ENCODE data around the gene ATRAID. TPM values are rescaled to one million over a fixed set of nuclear protein-coding genes. Genes with fewer than 3 reads are reported as not detected.

ATRAID gene
- total RNA-seq, 1 experiment from 2014 or later: 196 TPM

GRCh38 chr2:27219091-27219490 is 7.2 kb downstream of the ATRAID start:
- no peak for DNase-seq (ENCODE audit: low spot score)

DNA sequence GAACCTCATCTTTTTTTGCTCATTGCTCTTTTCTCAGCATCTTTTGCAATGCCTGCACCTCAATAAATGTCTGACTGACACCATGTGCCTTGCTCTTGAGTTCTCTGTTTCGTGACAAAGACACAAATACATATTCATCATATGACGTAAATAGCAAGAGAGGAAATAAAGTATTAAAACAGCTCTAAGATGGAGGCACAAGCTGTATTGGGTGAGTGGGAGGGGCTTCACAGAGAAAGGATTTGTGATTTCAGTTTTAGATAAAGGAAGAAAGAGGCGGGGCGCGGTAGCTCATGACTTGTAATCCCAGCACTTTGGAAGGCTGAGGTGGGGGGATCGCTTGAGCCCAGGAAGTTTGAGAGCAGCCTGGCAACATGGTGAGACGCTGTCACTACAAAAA is 8.2 kb downstream of the ATRAID start:
- DNase-seq (ENCODE audit: low spot score): no peak

DNA sequence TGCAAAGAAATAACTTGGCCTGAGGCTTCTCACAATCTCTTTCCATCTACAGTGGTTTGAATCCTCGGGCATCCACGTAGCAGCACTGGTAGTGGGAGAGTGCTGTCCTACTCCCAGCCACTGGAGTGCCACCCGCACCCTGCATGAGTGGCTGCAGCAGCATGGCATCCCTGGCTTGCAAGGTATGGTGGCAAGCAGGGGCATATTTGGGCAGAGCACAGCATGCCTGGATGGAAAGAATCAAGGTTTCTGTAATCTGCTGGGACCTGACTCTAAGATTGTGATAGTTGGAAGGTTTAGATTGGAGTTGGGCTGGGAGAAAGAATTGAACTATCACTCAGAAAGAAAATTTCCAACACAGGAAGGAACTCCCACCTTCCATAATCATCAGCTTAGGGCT is 9.3 kb downstream of the ATRAID start:
- no peak for DNase-seq (ENCODE audit: low spot score)

DNA sequence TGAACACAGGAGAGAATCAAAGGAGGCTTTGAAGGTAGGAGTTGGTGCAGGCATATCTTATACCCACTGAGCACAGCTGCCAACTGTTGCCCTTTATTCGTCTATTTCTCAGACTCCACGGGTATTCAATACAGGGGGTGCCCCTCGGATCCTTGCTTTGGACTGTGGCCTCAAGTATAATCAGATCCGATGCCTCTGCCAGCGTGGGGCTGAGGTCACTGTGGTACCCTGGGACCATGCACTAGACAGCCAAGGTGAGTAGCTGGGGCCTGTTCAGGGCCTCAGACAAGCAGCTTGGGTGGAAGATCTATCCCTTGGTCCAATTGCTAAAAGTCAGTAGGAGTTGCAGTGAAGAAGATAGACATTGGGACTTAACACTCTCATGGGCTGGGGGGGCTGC is 10.6 kb downstream of the ATRAID start:
- DNase-seq (ENCODE audit: low spot score): no peak

DNA sequence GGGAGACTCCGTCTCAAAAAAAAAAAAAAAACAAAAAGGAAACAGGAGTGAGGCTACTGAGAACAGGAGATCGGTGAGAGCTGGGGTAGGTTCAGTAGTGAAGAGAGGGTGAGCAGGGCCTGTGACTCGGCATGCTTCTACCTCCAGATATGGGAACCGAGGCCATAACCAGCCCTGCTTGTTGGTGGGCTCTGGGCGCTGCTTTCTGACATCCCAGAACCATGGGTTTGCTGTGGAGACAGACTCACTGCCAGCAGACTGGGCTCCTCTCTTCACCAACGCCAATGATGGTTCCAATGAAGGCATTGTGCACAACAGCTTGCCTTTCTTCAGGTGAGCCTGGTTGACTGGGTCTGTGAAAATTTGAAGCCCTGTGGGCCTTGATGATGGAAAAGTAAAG is 11.6 kb downstream of the ATRAID start:
- no peak for DNase-seq (ENCODE audit: low spot score)

GRCh38 chr2:27225526-27225925 is 13.7 kb downstream of the ATRAID start:
- DNase-seq (ENCODE audit: low spot score): no peak

- DNase-seq (ENCODE audit: low spot score): no peak
Measured at GRCh38 chr2:27227501-27227900, 15.7 kb downstream of the ATRAID start.

DNA sequence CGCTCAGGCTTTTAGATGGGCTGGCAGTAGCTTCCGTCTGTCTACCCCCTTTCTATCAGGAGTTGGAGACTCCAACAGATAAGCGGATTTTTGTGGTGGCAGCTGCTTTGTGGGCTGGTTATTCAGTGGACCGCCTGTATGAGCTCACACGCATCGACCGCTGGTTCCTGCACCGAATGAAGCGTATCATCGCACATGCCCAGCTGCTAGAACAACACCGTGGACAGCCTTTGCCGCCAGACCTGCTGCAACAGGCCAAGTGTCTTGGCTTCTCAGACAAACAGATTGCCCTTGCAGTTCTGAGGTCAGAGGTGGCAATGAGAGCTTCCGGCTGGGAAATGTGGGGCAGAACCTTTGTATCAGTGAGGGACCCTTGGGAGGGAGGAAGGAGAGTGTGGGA is 20.1 kb downstream of the ATRAID start:
- no peak for DNase-seq (ENCODE audit: low spot score)

DNA sequence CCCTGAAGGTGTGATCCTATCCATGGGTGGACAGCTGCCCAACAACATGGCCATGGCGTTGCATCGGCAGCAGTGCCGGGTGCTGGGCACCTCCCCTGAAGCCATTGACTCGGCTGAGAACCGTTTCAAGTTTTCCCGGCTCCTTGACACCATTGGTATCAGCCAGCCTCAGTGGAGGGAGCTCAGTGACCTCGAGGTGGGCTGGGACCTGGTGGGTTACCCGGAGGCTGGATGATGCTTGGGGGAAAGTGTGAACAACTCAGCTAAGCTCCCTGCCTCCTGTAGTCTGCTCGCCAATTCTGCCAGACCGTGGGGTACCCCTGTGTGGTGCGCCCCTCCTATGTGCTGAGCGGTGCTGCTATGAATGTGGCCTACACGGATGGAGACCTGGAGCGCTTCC is 21.5 kb downstream of the ATRAID start:
- no peak for DNase-seq (ENCODE audit: low spot score)

DNA sequence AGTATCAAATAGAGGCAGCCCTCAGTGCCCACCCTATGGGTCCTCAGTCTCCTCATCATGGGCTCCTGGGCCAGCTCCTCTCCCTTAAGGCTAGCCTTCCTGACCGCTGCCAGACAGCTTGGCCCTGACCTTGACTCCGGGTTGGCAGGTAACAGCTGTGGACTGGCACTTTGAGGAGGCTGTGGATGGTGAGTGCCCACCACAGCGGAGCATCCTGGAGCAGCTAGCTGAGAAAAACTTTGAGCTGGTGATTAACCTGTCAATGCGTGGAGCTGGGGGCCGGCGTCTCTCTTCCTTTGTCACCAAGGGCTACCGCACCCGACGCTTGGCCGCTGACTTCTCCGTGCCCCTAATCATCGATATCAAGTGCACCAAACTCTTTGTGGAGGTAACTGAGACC is 24.3 kb downstream of the ATRAID start:
- DNase-seq (ENCODE audit: low spot score): no peak

- DNase-seq (ENCODE audit: low spot score): no peak
Measured at GRCh38 chr2:27236626-27237025, 24.8 kb downstream of the ATRAID start.

GRCh38 chr2:27237341-27237945 is 25.6 kb downstream of the ATRAID start:
- DNase-seq (ENCODE audit: low spot score): no peak

DNA sequence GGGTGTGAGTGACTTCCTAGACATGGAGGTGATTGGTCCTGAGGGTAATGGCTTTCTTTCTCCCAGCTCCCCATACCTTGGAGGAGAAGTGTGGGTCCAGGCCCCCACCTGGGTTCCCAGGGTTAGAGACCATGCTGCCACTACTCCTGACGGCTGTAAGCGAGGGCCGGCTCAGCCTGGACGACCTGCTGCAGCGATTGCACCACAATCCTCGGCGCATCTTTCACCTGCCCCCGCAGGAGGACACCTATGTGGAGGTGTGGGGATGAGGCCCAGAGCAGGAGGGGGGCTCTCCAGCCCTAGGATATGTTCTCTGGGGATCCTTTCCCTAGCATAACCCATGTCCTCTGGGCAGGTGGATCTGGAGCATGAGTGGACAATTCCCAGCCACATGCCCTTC is 27.1 kb downstream of the ATRAID start:
- DNase-seq (ENCODE audit: low spot score): no peak

- no peak for DNase-seq (ENCODE audit: low spot score)
Measured at GRCh38 chr2:27240406-27240805, 28.6 kb downstream of the ATRAID start.

- DNase-seq (ENCODE audit: low spot score): no peak
Measured at GRCh38 chr2:27241761-27242613, 30.1 kb downstream of the ATRAID start.

DNA sequence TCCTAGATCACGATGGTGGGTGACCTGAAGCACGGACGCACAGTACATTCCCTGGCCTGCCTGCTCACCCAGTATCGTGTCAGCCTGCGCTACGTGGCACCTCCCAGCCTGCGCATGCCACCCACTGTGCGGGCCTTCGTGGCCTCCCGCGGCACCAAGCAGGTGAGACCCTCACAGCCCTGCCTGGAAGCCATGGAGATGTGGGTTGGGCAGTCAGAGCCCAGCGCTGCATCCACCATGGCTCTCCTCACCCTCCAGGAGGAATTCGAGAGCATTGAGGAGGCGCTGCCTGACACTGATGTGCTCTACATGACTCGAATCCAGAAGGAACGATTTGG is 30.7 kb downstream of the ATRAID start:
- DNase-seq (ENCODE audit: low spot score): no peak

GRCh38 chr2:27243391-27244130 is 31.7 kb downstream of the ATRAID start:
- no peak for DNase-seq (ENCODE audit: low spot score)

DNA sequence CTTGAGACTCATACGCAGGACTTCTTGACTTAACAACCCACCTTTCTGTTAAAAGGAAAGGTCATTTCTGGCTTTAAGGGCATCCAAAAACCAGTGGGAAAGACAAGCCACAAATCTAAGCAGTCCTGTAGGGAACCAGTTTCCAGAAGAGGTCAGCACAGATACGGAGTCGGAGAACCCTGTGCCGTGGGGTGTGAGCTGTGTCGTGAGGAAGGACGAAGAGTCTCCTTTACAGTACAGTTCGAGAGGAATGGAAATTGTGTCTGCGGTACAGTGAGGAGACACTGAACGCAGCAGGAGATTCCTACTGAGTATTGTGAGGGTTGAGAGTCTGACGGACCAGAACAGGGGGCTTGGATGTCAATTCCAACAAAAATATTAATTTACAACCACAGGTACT is 33.3 kb downstream of the ATRAID start:
- no peak for DNase-seq (ENCODE audit: low spot score)

- DNase-seq (ENCODE audit: low spot score): no peak
Measured at GRCh38 chr2:27245626-27246025, 33.8 kb downstream of the ATRAID start.

DNA sequence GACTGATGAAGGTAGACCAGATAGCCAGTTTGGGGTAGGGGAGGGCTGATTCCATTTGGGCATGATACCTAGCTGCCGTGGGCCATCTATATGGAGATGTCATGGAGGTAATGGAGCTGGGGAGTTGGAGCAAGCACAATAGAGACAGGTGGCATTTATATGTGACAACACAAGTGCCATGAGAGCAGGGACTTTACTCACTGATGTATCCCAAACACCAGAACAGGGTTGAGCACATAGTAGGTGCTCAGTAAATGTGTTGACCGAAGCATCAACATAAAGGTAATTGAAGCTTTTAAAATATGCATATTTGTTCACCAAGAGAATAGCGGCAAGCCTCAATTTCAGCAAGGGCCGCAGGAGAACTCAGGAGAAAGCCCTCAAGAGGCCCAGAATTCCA is 36.1 kb downstream of the ATRAID start:
- no peak for DNase-seq (ENCODE audit: low spot score)

DNA sequence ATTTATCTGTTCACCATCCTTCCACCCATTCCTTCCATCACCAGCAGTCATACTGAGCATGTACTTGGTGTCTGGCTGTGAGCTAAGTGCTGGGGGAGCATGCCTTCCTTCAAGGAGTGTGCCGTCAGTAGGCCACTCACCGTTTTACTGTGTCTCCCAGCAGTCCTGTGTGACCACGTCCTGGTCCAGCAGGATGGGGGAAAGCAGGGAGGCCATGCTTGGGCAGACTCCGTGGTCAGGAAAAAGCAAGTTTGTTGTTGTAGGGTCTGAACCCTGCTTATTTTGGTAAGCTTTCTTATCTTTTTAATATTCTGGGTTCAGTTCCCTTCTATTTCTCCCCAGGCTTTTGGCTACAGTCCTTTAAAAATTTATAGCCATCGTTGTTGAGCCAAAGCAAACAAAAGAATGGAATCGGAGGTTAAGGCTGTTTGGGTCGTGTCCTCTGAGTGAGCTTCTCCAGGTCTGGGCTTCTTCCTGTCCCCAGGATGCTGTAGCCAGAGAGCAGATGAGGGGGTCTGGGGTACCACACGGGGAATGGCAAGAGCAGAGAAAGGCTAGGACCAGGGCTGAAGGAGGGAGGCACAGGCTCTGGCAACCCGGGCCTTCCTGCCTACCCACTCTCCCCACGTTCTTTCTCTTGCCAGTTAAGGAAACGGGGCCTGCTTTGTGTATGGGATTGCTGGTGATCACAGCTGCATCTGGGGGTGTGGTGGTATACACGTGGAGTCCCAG is 37.5 kb downstream of the ATRAID start:
- no peak for DNase-seq (ENCODE audit: low spot score)
